Activated CD4-positive, alpha-beta T cell treated with anti-CD3 and anti-CD28 coated beads, Interleukin-2, Interleukin-6, amounts not matched to agents 100 ng/mL and 50 ng/mL, durations not matched to agents 16 hours and 8 hours (primary cell): ENCODE measurements around the gene SCAMP5.

Experiments
- DNase-seq: peaks from one replicate; pipeline ENCODE4 v3.0.0-alpha.2; 2020

Gene SCAMP5

GRCh38 chr15:75049392-75049791 is 54.0 kb downstream of the SCAMP5 start:
- no peak for DNase-seq

GRCh38 chr15:75050283-75050682 is 54.9 kb downstream of the SCAMP5 start:
- no peak for DNase-seq

GRCh38 chr15:75051191-75051608 is 55.8 kb downstream of the SCAMP5 start:
- no peak for DNase-seq

GRCh38 chr15:75051711-75052110 is 56.3 kb downstream of the SCAMP5 start:
- DNase-seq: no peak

GRCh38 chr15:75052972-75053747 is 57.8 kb downstream of the SCAMP5 start:
- no peak for DNase-seq

GRCh38 chr15:75053748-75054125 is 58.4 kb downstream of the SCAMP5 start:
- no peak for DNase-seq

- DNase-seq: no peak
Measured at GRCh38 chr15:75054172-75054897, 59.0 kb downstream of the SCAMP5 start.

- DNase-seq: no peak
Measured at GRCh38 chr15:75056036-75056435, 60.7 kb downstream of the SCAMP5 start.

- no peak for DNase-seq
Measured at GRCh38 chr15:75058127-75058905, 63.0 kb downstream of the SCAMP5 start.

GRCh38 chr15:75059607-75060006 is 64.2 kb downstream of the SCAMP5 start:
- no peak for DNase-seq

GRCh38 chr15:75061272-75061671 is 65.9 kb downstream of the SCAMP5 start:
- DNase-seq: peak; percentile 55

- no peak for DNase-seq
Measured at GRCh38 chr15:75062706-75063105, 67.3 kb downstream of the SCAMP5 start.

- no peak for DNase-seq
Measured at GRCh38 chr15:75063338-75063737, 68.0 kb downstream of the SCAMP5 start.

GRCh38 chr15:75063889-75064288 is 68.5 kb downstream of the SCAMP5 start:
- DNase-seq: no peak

GRCh38 chr15:75064846-75065245 is 69.5 kb downstream of the SCAMP5 start:
- no peak for DNase-seq

GRCh38 chr15:75065467-75065850 is 70.1 kb downstream of the SCAMP5 start:
- no peak for DNase-seq

- no peak for DNase-seq
Measured at GRCh38 chr15:75065851-75066509, 70.6 kb downstream of the SCAMP5 start.

- peak; percentile 88 for DNase-seq
Measured at GRCh38 chr15:75067123-75067830, 71.9 kb downstream of the SCAMP5 start.

GRCh38 chr15:75068748-75069147 is 73.4 kb downstream of the SCAMP5 start:
- no peak for DNase-seq

GRCh38 chr15:75069301-75069925 is 74.0 kb downstream of the SCAMP5 start:
- peak; percentile 34 for DNase-seq

GRCh38 chr15:75070674-75071073 is 75.3 kb downstream of the SCAMP5 start:
- DNase-seq: no peak
